HCT116 (cell line): ENCODE results near the gene CHRNA9. TPM values are rescaled to one million over a fixed set of nuclear protein-coding genes. Genes with fewer than 3 reads are reported as not detected.

Experiments
- ATAC-seq: fragments of 200-7000 bp; cut with Tn5 transposase; 2 replicates; pipeline ENCODE4 v1.9.1; 2020; ENCODE audit warnings: mild to moderate bottlenecking, moderate library complexity
- BruUV-seq: library from RNA; stranded (reverse); fragments of 400-500 nt; replicated peaks from 2 replicates; lab custom pipeline; 2021; lab: Mats Ljungman, UMichigan
- CTCF ChIA-PET: fragments of 300-600 bp; sonication (Branson Sonifier 250); formaldehyde crosslinking; loops from one replicate; lab custom pipeline; 2021; ENCODE audit warnings: antibody characterized with exemption; lab: Charles Lee
- POLR2A ChIA-PET: fragments of 300-600, 350-600 bp; sonication (Branson Sonifier 250); formaldehyde crosslinking; loops from one replicate; lab custom pipeline; 2021; ENCODE audit warnings: antibody characterized with exemption; lab: Charles Lee
- RAD21 ChIA-PET, 2 experiments: fragments of 300-600 bp; sonication (Branson Sonifier 250); formaldehyde crosslinking; loops; one replicate each; lab custom pipeline; 2023; ENCODE audit warnings: low total read pairs in 2 of 2; ENCODE audit not compliant: uncharacterized antibody in 2 of 2, unreplicated experiment in 2 of 2, low non-redundant PET in 1 of 2; lab: Charles Lee
- DNase-seq: peaks from one replicate; pipeline ENCODE4 v3.0.0-alpha.2; 2010; ENCODE audit warnings: low read depth, low spot score
- H2AFZ ChIP-seq: fragments of 200-600 bp; shearing (Covaris generic), sonication (generic); 2 replicates; pipeline ENCODE4 v1.6.1; 2017; ENCODE audit warnings: low read depth, mixed run types, mixed read lengths, antibody characterized with exemption, low read length; ENCODE audit not compliant: poor library complexity, severe bottlenecking
- H3K27ac ChIP-seq: 2 replicates; pipeline ENCODE4 v1.5.1; 2012; ENCODE audit warnings: low read depth, low read length
- H3K27me3 ChIP-seq: fragments of 200-600 bp; sonication (generic); 2 replicates; pipeline ENCODE4 v1.6.1; 2016; ENCODE audit warnings: mixed run types, low read length, mixed read lengths; ENCODE audit not compliant: insufficient read depth
- H3K36me3 ChIP-seq, 2 experiments: fragments of 200-500 bp in 1 of 2; fragments of 200-600 bp in 1 of 2; sonication (Bioruptor generic) in 1 of 2; sonication (generic) in 1 of 2; 2 replicates each; pipeline versions ENCODE4 v1.5.1 to v1.6.1; 2014 to 2016; ENCODE audit warnings: low read length in 2 of 2, inconsistent platforms in 1 of 2, mixed read lengths in 1 of 2, mixed run types in 1 of 2; ENCODE audit not compliant: insufficient read depth in 2 of 2, control insufficient read depth in 1 of 2
- H3K4me1 ChIP-seq, 2 experiments: fragments of 200-600 bp in 1 of 2; sonication (generic) in 1 of 2; 2 replicates each; pipeline versions ENCODE4 v1.5.1 to v1.6.1; 2012 to 2017; ENCODE audit warnings: low read length in 2 of 2, inconsistent platforms in 1 of 2, mild to moderate bottlenecking in 1 of 2, mixed read lengths in 1 of 2, mixed run types in 1 of 2, moderate library complexity in 1 of 2; ENCODE audit not compliant: insufficient read depth in 2 of 2, control insufficient read depth in 1 of 2
- H3K4me2 ChIP-seq: fragments of 200-600 bp; sonication (generic); 2 replicates; pipeline ENCODE4 v1.6.1; 2017; ENCODE audit warnings: mixed run types, low read length, mixed read lengths
- H3K4me3 ChIP-seq, 2 experiments: fragments of 200-600 bp in 1 of 2; sonication (generic) in 1 of 2; replicated peaks in 1 of 2; 2 replicates each; pipeline ENCODE4 v1.5.1; 2011 to 2016; ENCODE audit warnings: low read length in 2 of 2, control low read depth in 1 of 2, low read depth in 1 of 2, mild to moderate bottlenecking in 1 of 2, mixed read lengths in 1 of 2, mixed run types in 1 of 2
- H3K79me2 ChIP-seq: fragments of 200-600 bp; sonication (generic); 2 replicates; pipeline ENCODE4 v1.6.1; 2017; ENCODE audit warnings: mild to moderate bottlenecking, mixed run types, low read length, moderate library complexity, mixed read lengths; ENCODE audit not compliant: insufficient read depth
- H3K9ac ChIP-seq: fragments of 200-600 bp; sonication (generic); 2 replicates; pipeline ENCODE4 v1.6.1; 2016; ENCODE audit warnings: low read length, mixed read lengths
- H3K9me2 ChIP-seq: fragments of 200-600 bp; sonication (generic), shearing (Covaris generic); 2 replicates; pipeline ENCODE4 v1.6.1; 2017; ENCODE audit warnings: mixed run types, mild to moderate bottlenecking, moderate library complexity; ENCODE audit not compliant: insufficient read depth
- H3K9me3 ChIP-seq, 2 experiments: fragments of 200-500 bp in 1 of 2; fragments of 200-600 bp in 1 of 2; sonication (Bioruptor generic) in 1 of 2; sonication (generic) in 1 of 2; 2 replicates each; pipeline ENCODE4 v1.6.1; 2014 to 2017; ENCODE audit warnings: low read length in 2 of 2, mixed read lengths in 2 of 2, inconsistent platforms in 1 of 2, low read depth in 1 of 2, mild to moderate bottlenecking in 1 of 2, mixed run types in 1 of 2, moderate library complexity in 1 of 2; ENCODE audit not compliant: control insufficient read depth in 1 of 2, insufficient read depth in 1 of 2
- H4K20me1 ChIP-seq: fragments of 200-600 bp; sonication (generic), shearing (Covaris generic); 2 replicates; pipeline ENCODE4 v1.6.1; 2017; ENCODE audit warnings: mixed run types, mild to moderate bottlenecking, moderate library complexity; ENCODE audit not compliant: insufficient read depth
- ATF3 ChIP-seq: IDR thresholded peaks from 2 replicates; pipeline ENCODE4 v1.6.1; 2012
- CBX3 ChIP-seq: IDR thresholded peaks from 2 replicates; pipeline ENCODE4 v1.6.1; 2012; ENCODE audit warnings: low read depth
- CEBPB ChIP-seq: IDR thresholded peaks from 2 replicates; pipeline ENCODE4 v1.6.1; 2012; ENCODE audit warnings: low read depth
- CTCF ChIP-seq, 3 experiments: fragments of 200-600 bp in 1 of 3; sonication (generic) in 1 of 3; IDR thresholded peaks in 2 of 3; conservative IDR thresholded peaks in 1 of 3; 2 replicates each; pipeline ENCODE4 v1.5.1; 2012 to 2017; ENCODE audit warnings: low read depth in 2 of 3, low read length in 2 of 3, antibody characterized with exemption in 1 of 3, borderline replicate concordance in 1 of 3, control low read depth in 1 of 3, mild to moderate bottlenecking in 1 of 3, mixed read lengths in 1 of 3, mixed run types in 1 of 3, moderate library complexity in 1 of 3; ENCODE audit not compliant: insufficient read depth in 1 of 3
- ELF1 ChIP-seq: IDR thresholded peaks from 2 replicates; pipeline ENCODE4 v1.6.1; 2012; ENCODE audit warnings: low read depth, borderline replicate concordance
- EZH2 ChIP-seq: fragments of 200-600 bp; sonication (generic); IDR thresholded peaks from 2 replicates; pipeline ENCODE4 v1.6.1; 2017; ENCODE audit warnings: antibody characterized with exemption, mixed run types
- FOSL1 ChIP-seq: IDR thresholded peaks from 2 replicates; pipeline ENCODE4 v1.6.1; 2012; ENCODE audit warnings: low read depth
- MAX ChIP-seq: IDR thresholded peaks from 2 replicates; pipeline ENCODE4 v1.6.1; 2012
- RAD21 ChIP-seq: IDR thresholded peaks from 2 replicates; pipeline ENCODE4 v1.6.1; 2012; ENCODE audit warnings: low read depth, mild to moderate bottlenecking
- REST ChIP-seq: IDR thresholded peaks from 2 replicates; pipeline ENCODE4 v1.6.1; 2012; ENCODE audit warnings: low read depth
- SP1 ChIP-seq: IDR thresholded peaks from 2 replicates; pipeline ENCODE4 v1.6.1; 2012; ENCODE audit warnings: low read depth
- SRF ChIP-seq: IDR thresholded peaks from 2 replicates; pipeline ENCODE4 v1.6.1; 2012; ENCODE audit warnings: low read depth
- TCF7L2 ChIP-seq: IDR thresholded peaks from 2 replicates; pipeline ENCODE4 v1.7.0; 2011; ENCODE audit warnings: borderline replicate concordance, inconsistent platforms; ENCODE audit not compliant: insufficient read depth, insufficient read length; ENCODE audit errors: extremely low read depth
- ZFX ChIP-seq: fragments of 450-650 bp; IDR thresholded peaks from 2 replicates; pipeline ENCODE4 v1.6.1; 2017
- intact Hi-C: fragments of 100-400 bp; cut with micrococcal nuclease; formaldehyde crosslinking; loops from 2 replicates; pipeline ENCODE4 v1.10.0; 2022
- total RNA-seq: library from RNA; stranded (reverse); gene quantifications from one replicate; pipeline ENCODE4 v1.2.1, GENCODE V29; 2021; ENCODE audit not compliant: unreplicated experiment

CHRNA9 gene
- total RNA-seq, 1 experiment from 2014 or later, result not detected

GRCh38 chr4:40394236-40394635 is 59.1 kb downstream of the CHRNA9 start:
- H4K20me1 ChIP-seq, result no peaks in the 10 kb centered on the region
- no peaks in the 10 kb centered on the region for H3K36me3 ChIP-seq
- no peak overlapping the region for H2AFZ ChIP-seq
- H3K4me1 ChIP-seq, result peaks cover 7 to 9% of the 10 kb centered on the region in 2 experiments; a peak in 3 of 4 replicates
- H3K27me3 ChIP-seq, result no peaks in the 10 kb centered on the region
- H3K79me2 ChIP-seq, result no peaks in the 10 kb centered on the region
- H3K4me3 ChIP-seq, result no peak overlapping the region
- ChIA-PET CTCF (no interaction called here), POLR2A (no interaction called here), RAD21 (no interaction called here)
- TF ChIP-seq FOSL1 (no peak), SP1 (no peak), CTCF (IDR thresholded peaks at IDR 0.05 in 2 of 3, conservative IDR thresholded peaks at IDR 0.05 in 1 of 3; ENCODE audit: borderline replicate concordance in 1 of 3, insufficient read depth in 1 of 3, low read depth in 2 of 3, low read length in 2 of 3) (no peak), CEBPB (no peak), ZFX (no peak), ELF1 (no peak), REST (no peak), TCF7L2 (no peak), ATF3 (no peak), SRF (no peak), RAD21 (no peak), EZH2 (no peak), CBX3 (no peak), MAX (no peak)
- H3K9me3 ChIP-seq, result no peaks in the 10 kb centered on the region
- no peak overlapping the region for H3K4me2 ChIP-seq
- no peak for DNase-seq
- no peak for ATAC-seq
- H3K9me2 ChIP-seq, result no peaks in the 10 kb centered on the region
- no peak overlapping the region for H3K27ac ChIP-seq
- intact Hi-C loops, result no loop called here
- H3K9ac ChIP-seq, result no peak overlapping the region
- BruUV-seq, result no TSS peak
